GM19468 (cell line): ENCODE data around the gene INTS14.
"Not testable (repeated sequence)": the region's sequence is repeated elsewhere in the genome, so short reads cannot be mapped to it uniquely, and the experiment has no call there.

ENCODE experiments used
- ATAC-seq: cut with Tn5 transposase; IDR thresholded peaks from one replicate; pipeline ENCODE4 v1.9.1; 2021; ENCODE audit warnings: mild to moderate bottlenecking, moderate library complexity, moderate number of reproducible peaks; ENCODE audit not compliant: unreplicated experiment; ENCODE audit errors: extremely low read depth

Gene INTS14

GRCh38 chr15:65583701-65584100 lies 27.2 kb downstream of the INTS14 start:
- no peak for ATAC-seq

GRCh38 chr15:65580287-65580686 lies 30.6 kb downstream of the INTS14 start:
- no peak for ATAC-seq

GRCh38 chr15:65579762-65580161 lies 31.2 kb downstream of the INTS14 start:
- ATAC-seq, result no peak

- no peak for ATAC-seq
Observed at GRCh38 chr15:65578904-65579728, 31.8 kb downstream of the INTS14 start.

- no peak for ATAC-seq
Observed at GRCh38 chr15:65577129-65577996, 33.6 kb downstream of the INTS14 start.

GRCh38 chr15:65576664-65577063 lies 34.3 kb downstream of the INTS14 start:
- no peak for ATAC-seq

- ATAC-seq, result no peak
Observed at GRCh38 chr15:65571971-65572370, 39.0 kb downstream of the INTS14 start.

- ATAC-seq, result no peak
Observed at GRCh38 chr15:65569728-65570127, 41.2 kb downstream of the INTS14 start.

- no peak for ATAC-seq
Observed at GRCh38 chr15:65561934-65562333, 49.0 kb downstream of the INTS14 start.

- no peak for ATAC-seq
Observed at GRCh38 chr15:65559941-65560340, 51.0 kb downstream of the INTS14 start.

GRCh38 chr15:65558997-65559760 lies 51.8 kb downstream of the INTS14 start:
- ATAC-seq, result no peak

GRCh38 chr15:65558336-65558735 lies 52.6 kb downstream of the INTS14 start:
- no peak for ATAC-seq

- ATAC-seq, result no peak
Observed at GRCh38 chr15:65556622-65557021, 54.3 kb downstream of the INTS14 start.

- no peak for ATAC-seq
Observed at GRCh38 chr15:65553691-65554090, 57.2 kb downstream of the INTS14 start.

- ATAC-seq, result not testable (repeated sequence)
Observed at GRCh38 chr15:65552851-65553250, 58.1 kb downstream of the INTS14 start.

- ATAC-seq, result no peak
Observed at GRCh38 chr15:65551183-65551582, 59.7 kb downstream of the INTS14 start.

GRCh38 chr15:65550681-65551098 lies 60.2 kb downstream of the INTS14 start:
- no peak for ATAC-seq

- not testable (repeated sequence) for ATAC-seq
Observed at GRCh38 chr15:65549288-65549687, 61.6 kb downstream of the INTS14 start.

- ATAC-seq, result no peak
Observed at GRCh38 chr15:65547841-65548240, 63.1 kb downstream of the INTS14 start.

GRCh38 chr15:65541231-65541820 lies 69.6 kb downstream of the INTS14 start:
- no peak for ATAC-seq
